GM12891 (cell line): ENCODE data around the gene IL18.

Experiments
- POLR2A ChIP-seq: IDR thresholded peaks from 2 replicates; pipeline ENCODE4 v1.6.1; 2011; ENCODE audit warnings: low read depth, low read length, control low read depth
- POLR2AphosphoS5 ChIP-seq: IDR thresholded peaks from 2 replicates; pipeline ENCODE4 v1.6.1; 2011; ENCODE audit warnings: low read depth, low read length, control low read depth

- no peak for TF ChIP-seq POLR2A
- no peak for TF ChIP-seq POLR2AphosphoS5
Observed at GRCh38 chr11:112159098-112160065, 4.5 kb downstream of the IL18 start.
